Prostate gland (tissue), 2 donors: ENCODE data around the gene TOMM70. TPM values are rescaled to one million over a fixed set of nuclear protein-coding genes. Genes with fewer than 3 reads are reported as not detected.
"Not testable (repeated sequence)": the region's sequence is repeated elsewhere in the genome, so short reads cannot be mapped to it uniquely, and the experiment has no call there.

Experiments
- DNase-seq: peaks from one replicate; pipeline ENCODE4 v3.0.0-alpha.2; 2019; ENCODE audit warnings: low spot score
- H3K27ac ChIP-seq, 2 donors: fragments of 200-600 bp; sonication (generic); 2 replicates each; pipeline ENCODE4 v1.5.1; 2017 to 2019
- H3K27me3 ChIP-seq: fragments of 200-600 bp; sonication (generic); replicated peaks from 2 replicates; pipeline ENCODE4 v1.5.1; 2019; ENCODE audit not compliant: insufficient read depth
- H3K36me3 ChIP-seq, 2 donors: fragments of 200-600 bp; sonication (generic); 1 replicate in 1 of 2; 2 replicates in 1 of 2; pipeline versions ENCODE4 v1.5.1 to v1.8.1; 2017 to 2019
- H3K4me1 ChIP-seq: fragments of 200-600 bp; sonication (generic); replicated peaks from 2 replicates; pipeline ENCODE4 v1.5.1; 2019
- H3K4me3 ChIP-seq, 2 donors: fragments of 200-600 bp; sonication (generic); 2 replicates each; pipeline ENCODE4 v1.5.1; 2017 to 2019
- H3K9me3 ChIP-seq: fragments of 200-600 bp; sonication (generic); 2 replicates; pipeline ENCODE4 v1.5.1; 2017
- POLR2A ChIP-seq: fragments of 450-650 bp; IDR thresholded peaks from one replicate; pipeline ENCODE4 v1.6.1; 2016; ENCODE audit warnings: antibody characterized with exemption, mild to moderate bottlenecking
- POLR2AphosphoS5 ChIP-seq: sonication (generic); formaldehyde crosslinking; IDR thresholded peaks from one replicate; pipeline ENCODE4 v1.6.1; 2017; ENCODE audit warnings: antibody characterized with exemption
- WGBS: methylation state at CpG from one replicate; pipeline ENCODE4 v1.1.5; 2018; 5-methylcytosine and 5-hydroxymethylcytosine counted together
- intact Hi-C: fragments of 100-400 bp; cut with DNase I; formaldehyde crosslinking; loops from one replicate; pipeline ENCODE4 v1.14.2; 2022
- total RNA-seq, 2 donors: library from RNA; depleted of rRNA; stranded (reverse); fragments of >200 nt; gene quantifications; one replicate each; pipeline ENCODE4 v1.1.0, GENCODE V29; 2016
- TF ChIP-seq, protein P1 (sequence below), 4 experiments: fragments of 200-600 bp in 2 of 4; fragments of 450-650 bp in 2 of 4; sonication (generic) in 2 of 4; IDR thresholded peaks; 1 replicate in 3 of 4; 2 replicates in 1 of 4; pipeline ENCODE4 v1.5.1; 2016 to 2019; ENCODE audit warnings: antibody characterized with exemption in 4 of 4, mild to moderate bottlenecking in 2 of 4, moderate library complexity in 2 of 4

TOMM70 gene
- total RNA-seq, 2 donors from 2014 or later, result 34.0 to 36.1 TPM

DNA sequence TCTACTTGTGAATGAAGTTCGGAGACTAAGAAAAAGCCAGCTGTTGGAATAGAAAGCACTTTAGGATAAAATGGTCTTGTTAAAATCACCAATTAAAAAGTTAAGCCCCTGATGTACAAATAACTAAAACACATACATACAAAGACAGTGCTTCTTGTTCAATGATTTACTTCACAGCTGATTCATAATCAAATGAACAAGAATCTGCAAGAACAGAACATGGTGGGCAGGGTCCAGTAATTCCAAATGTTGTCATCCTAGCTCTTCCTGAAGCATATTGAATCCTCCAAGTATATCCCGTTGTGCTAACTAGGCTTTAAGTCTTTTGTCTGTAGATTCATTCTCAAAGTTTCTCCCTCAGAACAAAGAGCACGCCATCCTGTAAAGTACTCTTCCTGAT lies 41.9 kb downstream of the TOMM70 start:
- H3K36me3 ChIP-seq, result no peaks in the 10 kb centered on the region

DNA sequence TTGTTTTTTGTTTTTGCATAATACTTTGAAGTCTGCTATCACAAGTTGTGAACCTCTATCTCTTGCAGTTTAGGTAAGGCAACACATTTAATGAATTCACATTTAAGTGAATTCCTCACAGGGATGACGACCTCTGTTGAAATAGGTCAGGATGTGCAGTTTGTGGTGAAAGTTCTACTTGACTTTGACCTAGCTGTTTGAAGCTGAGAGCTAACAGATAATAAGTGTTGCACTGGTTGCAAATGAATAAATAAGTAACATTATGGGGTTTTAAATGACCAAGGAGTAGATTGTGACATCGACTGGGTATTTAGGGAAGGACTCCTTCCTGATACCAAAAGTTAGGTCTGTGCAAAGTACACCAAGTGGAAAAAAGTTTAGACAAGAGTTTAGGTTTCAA lies 42.5 kb downstream of the TOMM70 start:
- Histone ChIP-seq H3K4me1 (no peaks in the 10 kb centered on the region), H3K4me3 (no peak overlapping the region), H3K27me3 (no peaks in the 10 kb centered on the region), H3K9me3 (no peaks in the 10 kb centered on the region), H3K27ac (no peak overlapping the region), H3K36me3 (no peaks in the 10 kb centered on the region)
- no peak for DNase-seq
- TF ChIP-seq POLR2AphosphoS5, result no peak
- TF ChIP-seq POLR2A, result no peak
- TF ChIP-seq, protein P1, sequence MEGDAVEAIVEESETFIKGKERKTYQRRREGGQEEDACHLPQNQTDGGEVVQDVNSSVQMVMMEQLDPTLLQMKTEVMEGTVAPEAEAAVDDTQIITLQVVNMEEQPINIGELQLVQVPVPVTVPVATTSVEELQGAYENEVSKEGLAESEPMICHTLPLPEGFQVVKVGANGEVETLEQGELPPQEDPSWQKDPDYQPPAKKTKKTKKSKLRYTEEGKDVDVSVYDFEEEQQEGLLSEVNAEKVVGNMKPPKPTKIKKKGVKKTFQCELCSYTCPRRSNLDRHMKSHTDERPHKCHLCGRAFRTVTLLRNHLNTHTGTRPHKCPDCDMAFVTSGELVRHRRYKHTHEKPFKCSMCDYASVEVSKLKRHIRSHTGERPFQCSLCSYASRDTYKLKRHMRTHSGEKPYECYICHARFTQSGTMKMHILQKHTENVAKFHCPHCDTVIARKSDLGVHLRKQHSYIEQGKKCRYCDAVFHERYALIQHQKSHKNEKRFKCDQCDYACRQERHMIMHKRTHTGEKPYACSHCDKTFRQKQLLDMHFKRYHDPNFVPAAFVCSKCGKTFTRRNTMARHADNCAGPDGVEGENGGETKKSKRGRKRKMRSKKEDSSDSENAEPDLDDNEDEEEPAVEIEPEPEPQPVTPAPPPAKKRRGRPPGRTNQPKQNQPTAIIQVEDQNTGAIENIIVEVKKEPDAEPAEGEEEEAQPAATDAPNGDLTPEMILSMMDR (IDR thresholded peaks at IDR 0.05), result no peak
- WGBS, result 99% methylated on average over 2 of the region's 2 CpGs
- intact Hi-C loops, result no loop called here

More for the DNA sequence above, 41.9 kb downstream of the TOMM70 start:
- TF ChIP-seq POLR2A (no peak), POLR2AphosphoS5 (no peak)
- TF ChIP-seq, protein P1 (IDR thresholded peaks at IDR 0.05), result no peak
- WGBS, result 97% methylated on average over 3 of the region's 3 CpGs
- DNase-seq, result no peak
- Histone ChIP-seq H3K27me3 (no peaks in the 10 kb centered on the region), H3K9me3 (no peaks in the 10 kb centered on the region), H3K27ac (no peak overlapping the region), H3K4me1 (no peaks in the 10 kb centered on the region), H3K4me3 (no peak overlapping the region)
- intact Hi-C loops, result no loop called here

DNA sequence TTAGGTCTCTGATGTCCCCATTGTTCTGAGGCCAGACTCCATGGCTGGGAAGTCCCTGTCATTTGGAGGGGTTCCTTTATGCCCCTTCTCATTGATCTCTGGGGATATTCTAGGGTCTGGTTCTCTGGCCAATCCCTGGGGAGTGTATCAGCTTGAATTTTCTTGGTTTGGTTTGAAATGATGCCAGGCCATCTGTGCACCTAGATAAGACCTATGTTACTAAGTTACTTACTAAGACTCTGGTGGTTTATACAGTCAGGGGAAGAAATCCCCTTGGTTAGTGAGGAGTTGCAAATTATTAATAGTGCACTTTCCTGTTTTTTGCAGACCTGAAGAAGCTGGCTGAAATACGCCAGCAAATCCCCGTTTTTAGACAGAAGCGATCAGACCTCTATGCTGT lies 46.0 kb downstream of the TOMM70 start:
- TF ChIP-seq POLR2A (no peak), POLR2AphosphoS5 (no peak)
- TF ChIP-seq, protein P1 (IDR thresholded peaks at IDR 0.05), result no peak
- no peak overlapping the region for H3K27ac ChIP-seq
- no peaks in the 10 kb centered on the region for H3K27me3 ChIP-seq
- DNase-seq, result no peak
- H3K9me3 ChIP-seq, result no peaks in the 10 kb centered on the region
- peaks cover 0 to 17% of the 10 kb centered on the region in 2 donors for H3K36me3 ChIP-seq
- 93% methylated on average over 3 of the region's 3 CpGs for WGBS
- H3K4me3 ChIP-seq, result no peak overlapping the region
- H3K4me1 ChIP-seq, result no peaks in the 10 kb centered on the region
- intact Hi-C loops, result no loop called here

DNA sequence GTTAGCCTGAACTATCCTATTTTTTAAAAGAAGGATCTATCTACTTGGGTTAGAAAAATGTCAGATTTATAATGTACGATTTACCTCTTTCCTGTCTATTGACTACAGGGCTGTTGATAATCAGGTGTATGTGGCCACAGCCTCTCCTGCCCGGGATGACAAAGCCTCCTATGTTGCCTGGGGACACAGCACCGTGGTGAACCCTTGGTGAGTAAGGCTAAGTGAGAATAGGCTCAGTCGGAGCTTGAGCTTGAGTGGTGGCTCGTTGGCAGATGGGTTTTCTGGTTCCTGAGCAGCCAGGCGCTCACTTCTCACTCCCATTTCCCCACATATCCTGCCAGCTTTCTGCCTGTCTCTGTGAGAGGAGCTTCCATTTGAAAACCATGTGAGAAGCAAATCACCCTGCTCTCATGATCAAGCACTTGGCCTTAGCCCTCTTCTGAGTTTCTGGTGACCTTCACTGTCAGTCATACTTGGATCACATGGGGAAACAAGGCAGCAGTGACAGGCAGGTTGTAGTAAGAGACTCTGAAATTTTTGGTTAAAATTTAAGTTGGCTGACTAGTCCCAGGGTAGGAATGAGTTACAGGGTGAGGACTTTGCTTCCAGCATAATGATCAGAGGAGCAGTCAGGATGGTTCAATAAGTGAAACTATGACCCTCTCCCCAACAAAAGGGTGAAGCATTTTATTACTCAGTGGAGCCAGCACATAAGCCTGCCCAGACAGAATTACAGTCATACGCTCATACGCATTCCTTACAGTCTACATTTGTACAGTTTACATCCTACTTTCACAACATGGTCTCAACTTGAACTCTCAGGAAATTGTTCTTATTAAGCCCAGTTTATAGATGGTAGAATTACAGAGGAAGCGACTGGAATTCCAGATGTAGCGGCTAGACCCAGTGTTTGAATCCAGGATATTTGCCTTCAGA lies 48.3 kb downstream of the TOMM70 start:
- WGBS, result 94% methylated on average over 10 of the region's 10 CpGs
- H3K36me3 ChIP-seq, result peaks cover 0 to 20% of the 10 kb centered on the region in 2 donors
- no peak for TF ChIP-seq POLR2A
- no peak for TF ChIP-seq POLR2AphosphoS5

DNA sequence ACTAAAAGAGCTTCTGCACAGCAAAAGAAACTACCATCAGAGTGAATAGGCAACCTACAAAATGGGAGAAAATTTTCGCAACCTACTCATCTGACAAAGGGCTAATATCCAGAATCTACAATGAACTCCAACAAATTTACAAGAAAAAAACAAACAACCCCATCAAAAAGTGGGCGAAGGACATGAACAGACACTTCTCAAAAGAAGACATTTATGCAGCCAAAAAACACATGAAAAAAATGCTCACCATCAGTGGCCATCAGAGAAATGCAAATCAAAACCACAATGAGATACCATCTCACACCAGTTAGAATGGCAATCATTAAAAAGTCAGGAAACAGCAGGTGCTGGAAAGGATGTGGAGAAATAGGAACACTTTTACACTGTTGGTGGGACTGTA lies 49.1 kb downstream of the TOMM70 start:
- H3K9me3 ChIP-seq, H3K4me3 ChIP-seq, H3K27me3 ChIP-seq, intact Hi-C loops, DNase-seq, H3K4me1 ChIP-seq, H3K27ac ChIP-seq: not testable (repeated sequence)
- WGBS, result 100% methylated on average over 1 of the region's 2 CpGs
- H3K36me3 ChIP-seq, result peaks cover 0 to 20% of the 10 kb centered on the region in 2 donors

More for the DNA sequence above, 48.3 kb downstream of the TOMM70 start:
- H3K4me1 ChIP-seq, result no peaks in the 10 kb centered on the region
- no peaks in the 10 kb centered on the region for H3K9me3 ChIP-seq
- intact Hi-C loops, result no loop called here
- no peak overlapping the region for H3K4me3 ChIP-seq
- DNase-seq, result no peak
- no peak overlapping the region for H3K27ac ChIP-seq
- H3K27me3 ChIP-seq, result no peaks in the 10 kb centered on the region

DNA sequence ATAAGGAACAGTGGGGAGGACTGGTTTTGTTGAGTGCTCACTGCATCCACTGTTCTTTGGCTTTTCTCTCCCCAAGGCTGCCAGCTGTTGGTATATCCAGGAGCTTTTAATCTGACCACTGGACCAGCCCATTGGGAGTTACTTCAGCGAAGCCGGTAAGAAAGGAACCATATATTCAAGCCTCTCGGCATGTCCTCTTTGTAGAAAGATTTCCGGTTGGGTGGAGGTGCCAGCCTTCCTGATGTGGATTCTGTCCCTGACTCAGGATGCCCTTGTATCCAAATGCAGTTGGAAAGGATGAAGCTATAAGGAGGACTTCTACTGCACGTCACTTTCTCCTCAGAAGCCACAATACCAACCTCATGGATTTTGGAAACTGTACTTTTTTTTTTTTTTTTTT lies 52.2 kb downstream of the TOMM70 start:
- H3K27ac ChIP-seq, result no peak overlapping the region
- no peaks in the 10 kb centered on the region for H3K9me3 ChIP-seq
- no peak for DNase-seq
- H3K27me3 ChIP-seq, result no peaks in the 10 kb centered on the region
- no peaks in the 10 kb centered on the region for H3K4me1 ChIP-seq
- intact Hi-C loops, result no loop called here
- TF ChIP-seq POLR2AphosphoS5, result no peak
- TF ChIP-seq, protein P1 (IDR thresholded peaks at IDR 0.05), result no peak
- no peak for TF ChIP-seq POLR2A
- 96% methylated on average over 5 of the region's 5 CpGs for WGBS
- peaks cover 0 to 20% of the 10 kb centered on the region in 2 donors for H3K36me3 ChIP-seq
- H3K4me3 ChIP-seq, result no peak overlapping the region
